Activated CD4-positive, alpha-beta T cell treated with anti-CD3 and anti-CD28 coated beads, Interleukin-2, amount 10 ng/mL, durations not matched to agents 7 days and 5 days (primary cell): Measurements from ENCODE around the gene EIF2S2. TPM values are rescaled to one million over a fixed set of nuclear protein-coding genes. Genes with fewer than 3 reads are reported as not detected.

Source experiments
- CTCF ChIA-PET: fragments of 350-600 bp; sonication (Branson Sonifier 250); formaldehyde crosslinking; loops from one replicate; lab custom pipeline; 2021; ENCODE audit warnings: antibody characterized with exemption; lab: Charles Lee
- POLR2A ChIA-PET: fragments of 350-600 bp; sonication (Branson Sonifier 250); formaldehyde crosslinking; loops from one replicate; lab custom pipeline; 2021; ENCODE audit warnings: antibody characterized with exemption; lab: Charles Lee
- DNase-seq: peaks from one replicate; pipeline ENCODE4 v3.0.0-alpha.2; 2020
- H3K27ac Mint-ChIP-seq: one replicate; pipeline ENCODE4 v1.8.0; 2021; ENCODE audit warnings: mild to moderate bottlenecking, moderate library complexity, mixed read lengths
- H3K27me3 Mint-ChIP-seq: one replicate; pipeline ENCODE4 v1.8.0; 2021; ENCODE audit warnings: mixed read lengths
- H3K36me3 Mint-ChIP-seq: one replicate; pipeline ENCODE4 v1.8.0; 2021; ENCODE audit warnings: low read depth, mixed read lengths
- H3K4me1 Mint-ChIP-seq: one replicate; pipeline ENCODE4 v1.8.0; 2021; ENCODE audit warnings: mixed read lengths
- H3K4me3 Mint-ChIP-seq: one replicate; pipeline ENCODE4 v1.8.0; 2021; ENCODE audit warnings: mild to moderate bottlenecking, moderate library complexity, mixed read lengths
- H3K9me3 Mint-ChIP-seq: one replicate; pipeline ENCODE4 v1.8.0; 2021; ENCODE audit warnings: mixed read lengths
- total RNA-seq, 2 experiments: library from RNA; stranded (reverse); gene quantifications; one replicate each; pipeline ENCODE4 v1.2.3, GENCODE V29; 2021

The EIF2S2 gene
- total RNA-seq, 2 experiments from 2014 or later, result 84.7 to 92.9 TPM

DNA sequence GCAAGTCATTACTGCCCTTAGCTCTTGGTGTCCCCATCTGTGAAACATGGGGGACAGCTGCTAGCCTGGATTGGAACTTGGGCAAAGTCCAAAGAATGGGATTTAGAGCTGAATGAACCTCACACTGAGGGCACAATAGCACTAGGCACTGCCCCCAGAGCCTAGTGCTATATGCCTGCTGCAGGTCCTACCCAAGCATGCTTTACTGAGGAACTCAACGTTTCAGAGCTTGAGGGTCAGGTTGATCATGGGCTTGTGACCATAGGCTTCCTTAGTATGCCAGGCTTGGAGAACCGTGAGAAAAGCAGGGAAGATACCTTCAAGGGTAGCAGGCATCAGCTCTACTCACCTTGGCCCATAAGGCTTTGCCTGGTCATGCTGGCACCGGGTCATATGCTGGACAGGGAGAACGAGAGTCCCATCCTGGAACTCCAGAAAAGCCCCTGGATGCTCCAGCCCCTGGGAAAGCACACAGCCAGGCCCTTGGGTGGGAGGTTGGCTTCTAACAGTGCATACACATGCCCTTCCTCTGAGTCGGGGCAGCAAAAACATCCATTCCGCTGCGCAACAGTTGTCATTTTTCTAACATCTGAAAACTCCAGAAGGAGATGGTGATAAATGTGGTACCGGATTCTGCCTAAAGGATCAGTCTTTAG, 29.7 kb downstream of the EIF2S2 start:
- CTCF ChIA-PET, result interaction anchor here (0.5 to 1.5 kb wide), 3 partner anchors 9 to 186 kb away, joined by 3 to 5 read pairs (median 4); no protein-coding TSS in a partner anchor
- H3K4me1 Mint-ChIP-seq, result no peaks in the 10 kb centered on the region
- no peaks in the 10 kb centered on the region for H3K9me3 Mint-ChIP-seq
- POLR2A ChIA-PET, result no interaction called here
- H3K27me3 Mint-ChIP-seq, result no peaks in the 10 kb centered on the region
- H3K4me3 Mint-ChIP-seq, result no peak overlapping the region
- peaks cover 50% of the 10 kb centered on the region for H3K36me3 Mint-ChIP-seq
- no peak for DNase-seq
- H3K27ac Mint-ChIP-seq, result no peak overlapping the region

DNA sequence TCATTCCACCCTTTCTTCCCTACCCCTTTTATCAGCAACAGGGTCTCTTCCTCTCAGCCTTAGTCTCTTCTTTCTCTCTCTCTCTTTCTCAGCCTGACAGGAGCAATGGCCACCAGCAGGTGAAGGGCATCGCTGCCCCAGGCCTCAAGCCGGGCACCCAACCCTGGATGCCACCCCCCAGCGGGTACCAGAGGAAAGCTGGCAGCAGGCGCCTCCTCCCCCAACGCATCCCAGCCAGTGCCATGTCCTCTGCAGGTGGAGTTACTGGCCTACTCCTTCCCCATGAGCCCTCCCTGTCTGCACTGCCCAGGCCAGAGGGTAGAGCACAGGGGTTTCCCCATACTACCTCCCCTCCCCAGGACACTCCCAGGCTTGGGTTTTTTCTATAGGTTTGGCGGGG, 32.2 kb downstream of the EIF2S2 start:
- Mint-ChIP-seq H3K4me3 (no peak overlapping the region), H3K36me3 (peaks cover 45% of the 10 kb centered on the region), H3K27me3 (no peaks in the 10 kb centered on the region), H3K27ac (peak overlapping the region; percentile 54), H3K4me1 (no peaks in the 10 kb centered on the region), H3K9me3 (no peaks in the 10 kb centered on the region)
- POLR2A ChIA-PET, result no interaction called here
- CTCF ChIA-PET, result no interaction called here
- DNase-seq, result no peak

DNA sequence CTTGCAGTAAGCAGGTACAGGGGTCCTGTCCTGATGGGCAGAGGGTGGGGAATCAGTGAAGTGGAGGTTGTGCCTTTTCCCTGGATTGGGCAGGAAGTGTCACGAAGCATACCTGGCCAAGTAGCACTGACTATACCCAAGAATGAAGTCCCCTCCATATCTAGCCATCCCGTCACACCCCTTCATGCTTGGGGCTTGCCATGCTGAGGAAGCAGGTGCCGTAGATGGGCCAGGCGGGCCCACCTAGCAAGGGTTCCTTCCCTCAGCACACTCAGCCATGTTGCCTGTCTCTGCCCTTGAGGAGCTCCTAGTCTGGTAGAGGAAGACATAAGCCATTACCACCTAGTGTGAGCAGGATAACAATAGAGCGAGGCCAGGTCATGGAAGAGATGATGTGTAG, 33.5 kb downstream of the EIF2S2 start:
- Mint-ChIP-seq H3K27me3 (no peaks in the 10 kb centered on the region), H3K27ac (no peak overlapping the region), H3K4me1 (peaks cover 4% of the 10 kb centered on the region), H3K36me3 (peaks cover 40% of the 10 kb centered on the region), H3K9me3 (no peaks in the 10 kb centered on the region), H3K4me3 (no peak overlapping the region)
- ChIA-PET POLR2A (no interaction called here), CTCF (interaction anchor here (1.4 to 1.6 kb wide), 2 partner anchors 15 to 23 kb away, joined by 4 to 7 read pairs; no protein-coding TSS in a partner anchor)
- DNase-seq, result no peak

DNA sequence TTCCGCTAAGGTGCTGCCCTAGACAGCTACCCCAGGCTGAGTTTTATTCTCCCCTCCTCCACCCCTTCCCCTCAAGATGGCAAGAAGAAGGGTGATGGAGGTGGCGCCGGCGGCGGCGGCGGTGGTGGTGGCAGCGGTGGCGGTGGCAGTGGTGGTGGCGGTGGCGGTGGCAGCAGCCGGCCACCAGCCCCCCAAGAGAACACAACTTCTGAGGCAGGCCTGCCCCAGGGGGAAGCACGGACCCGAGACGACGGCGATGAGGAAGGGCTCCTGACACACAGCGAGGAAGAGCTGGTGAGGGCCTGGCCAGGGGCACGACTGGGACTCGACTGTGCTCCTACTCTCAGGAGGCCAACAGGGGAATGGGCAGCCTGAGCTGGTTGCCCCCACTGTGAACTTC, 35.1 kb downstream of the EIF2S2 start:
- ChIA-PET CTCF (interaction anchor here (1.1 to 1.4 kb wide), 2 partner anchors 14 to 16 kb away, joined by 3 to 4 read pairs; no protein-coding TSS in a partner anchor), POLR2A (no interaction called here)
- Mint-ChIP-seq H3K27ac (no peak overlapping the region), H3K27me3 (no peaks in the 10 kb centered on the region), H3K4me1 (peaks cover 7% of the 10 kb centered on the region), H3K36me3 (peaks cover 41% of the 10 kb centered on the region), H3K4me3 (no peak overlapping the region), H3K9me3 (no peaks in the 10 kb centered on the region)
- no peak for DNase-seq

DNA sequence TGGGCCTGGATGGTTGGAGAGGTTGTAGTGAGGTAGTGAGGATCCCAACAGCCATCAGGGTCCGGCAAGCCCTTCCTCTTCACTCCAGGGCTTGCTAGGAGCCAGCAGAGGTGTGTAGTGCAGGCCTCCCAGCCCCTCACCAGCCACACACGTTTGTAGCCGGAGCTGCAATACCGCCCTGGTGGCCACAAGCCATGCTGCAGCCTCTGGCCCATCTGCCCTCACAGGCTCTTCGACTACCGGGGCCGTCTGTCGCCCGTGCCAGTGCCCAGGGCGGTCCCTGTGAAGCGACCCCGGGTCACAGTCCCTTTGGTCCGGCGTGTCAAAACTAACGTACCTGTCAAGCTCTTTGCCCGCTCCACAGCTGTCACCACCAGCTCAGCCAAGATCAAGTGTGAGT, 36.4 kb downstream of the EIF2S2 start:
- POLR2A ChIA-PET, result no interaction called here
- H3K27ac Mint-ChIP-seq, result no peak overlapping the region
- peaks cover 9% of the 10 kb centered on the region for H3K4me1 Mint-ChIP-seq
- H3K9me3 Mint-ChIP-seq, result no peaks in the 10 kb centered on the region
- CTCF ChIA-PET, result interaction anchor here (1.0 kb wide), 1 partner anchor 16 kb away, joined by 3 read pairs; no protein-coding TSS in a partner anchor
- H3K36me3 Mint-ChIP-seq, result peaks cover 34% of the 10 kb centered on the region
- no peak overlapping the region for H3K4me3 Mint-ChIP-seq
- H3K27me3 Mint-ChIP-seq, result no peaks in the 10 kb centered on the region
- no peak for DNase-seq

GRCh38 chr20:34074101-34074760, 37.8 kb downstream of the EIF2S2 start:
- Mint-ChIP-seq H3K27me3 (no peaks in the 10 kb centered on the region), H3K9me3 (no peaks in the 10 kb centered on the region), H3K36me3 (peaks cover 27% of the 10 kb centered on the region), H3K27ac (no peak overlapping the region), H3K4me3 (no peak overlapping the region), H3K4me1 (peaks cover 17% of the 10 kb centered on the region)
- ChIA-PET POLR2A (no interaction called here), CTCF (interaction anchor here (0.5 to 1.2 kb wide), 5 partner anchors 8 to 1689 kb away, joined by 3 to 4 read pairs (median 3); no protein-coding TSS in a partner anchor)
- no peak for DNase-seq

DNA sequence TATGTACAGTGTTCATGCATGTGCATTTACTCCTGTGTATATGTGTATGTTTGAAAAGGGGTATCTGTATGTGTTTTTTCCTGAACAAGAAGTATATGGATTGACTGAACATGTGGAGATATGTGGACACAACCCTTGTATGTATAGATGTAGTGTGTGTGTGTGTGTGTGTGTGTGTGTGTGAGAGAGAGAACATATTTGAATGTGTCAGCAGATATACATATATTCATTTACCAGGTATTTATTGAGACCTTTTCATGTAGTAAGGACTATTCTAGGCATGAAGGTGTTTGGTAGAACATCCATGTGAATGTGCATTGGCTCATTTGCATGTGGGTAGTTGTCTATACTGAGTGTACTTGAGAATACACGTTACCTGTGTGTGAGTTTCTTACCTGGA, 39.3 kb downstream of the EIF2S2 start:
- H3K4me1 Mint-ChIP-seq, result peaks cover 31% of the 10 kb centered on the region
- H3K36me3 Mint-ChIP-seq, result peaks cover 21% of the 10 kb centered on the region
- DNase-seq, result no peak
- H3K4me3 Mint-ChIP-seq, result no peak overlapping the region
- H3K9me3 Mint-ChIP-seq, result no peaks in the 10 kb centered on the region
- ChIA-PET CTCF (interaction anchor here (1.0 kb wide), 1 partner anchor 10 kb away, joined by 4 read pairs; no protein-coding TSS in a partner anchor), POLR2A (no interaction called here)
- no peak overlapping the region for H3K27ac Mint-ChIP-seq
- no peaks in the 10 kb centered on the region for H3K27me3 Mint-ChIP-seq

DNA sequence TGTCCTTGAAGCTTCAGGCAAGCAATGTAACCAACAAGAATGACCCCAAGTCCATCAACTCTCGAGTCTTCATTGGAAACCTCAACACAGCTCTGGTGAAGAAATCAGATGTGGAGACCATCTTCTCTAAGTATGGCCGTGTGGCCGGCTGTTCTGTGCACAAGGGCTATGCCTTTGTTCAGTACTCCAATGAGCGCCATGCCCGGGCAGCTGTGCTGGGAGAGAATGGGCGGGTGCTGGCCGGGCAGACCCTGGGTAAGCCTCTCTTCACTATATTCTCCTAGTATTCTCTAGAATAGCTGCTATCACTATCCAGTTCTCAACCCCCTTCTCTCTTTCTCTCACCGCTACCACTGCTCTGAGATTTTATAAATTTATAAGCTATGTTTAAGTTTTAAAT, 40.0 kb downstream of the EIF2S2 start:
- H3K27ac Mint-ChIP-seq, result peak overlapping the region; percentile 68
- ChIA-PET CTCF (interaction anchor here (1.0 kb wide), 1 partner anchor 11 kb away, joined by 4 read pairs; no protein-coding TSS in a partner anchor), POLR2A (no interaction called here)

GRCh38 chr20:34070859-34071258, 41.2 kb downstream of the EIF2S2 start:
- no peaks in the 10 kb centered on the region for H3K9me3 Mint-ChIP-seq
- no peaks in the 10 kb centered on the region for H3K27me3 Mint-ChIP-seq
- no peak for DNase-seq
- peaks cover 16% of the 10 kb centered on the region for H3K36me3 Mint-ChIP-seq
- POLR2A ChIA-PET, result no interaction called here
- CTCF ChIA-PET, result interaction anchor here (0.6 kb wide), 1 partner anchor 45 kb away, joined by 3 read pairs; no protein-coding TSS in a partner anchor
- no peak overlapping the region for H3K27ac Mint-ChIP-seq
- H3K4me1 Mint-ChIP-seq, result peaks cover 32% of the 10 kb centered on the region
- H3K4me3 Mint-ChIP-seq, result no peak overlapping the region

More for the DNA sequence above, 40.0 kb downstream of the EIF2S2 start:
- Mint-ChIP-seq H3K4me3 (no peak overlapping the region), H3K9me3 (no peaks in the 10 kb centered on the region), H3K27me3 (no peaks in the 10 kb centered on the region), H3K36me3 (peaks cover 21% of the 10 kb centered on the region), H3K4me1 (peaks cover 32% of the 10 kb centered on the region)
- no peak for DNase-seq

- POLR2A ChIA-PET, result no interaction called here
- no peaks in the 10 kb centered on the region for H3K9me3 Mint-ChIP-seq
- no peak overlapping the region for H3K27ac Mint-ChIP-seq
- H3K36me3 Mint-ChIP-seq, result peaks cover 18% of the 10 kb centered on the region
- CTCF ChIA-PET, result interaction anchor here (1.0 to 2.4 kb wide), 5 partner anchors 10 to 155 kb away, joined by 3 to 9 read pairs (median 4); no protein-coding TSS in a partner anchor
- no peak overlapping the region for H3K4me3 Mint-ChIP-seq
- H3K4me1 Mint-ChIP-seq, result peaks cover 33% of the 10 kb centered on the region
- H3K27me3 Mint-ChIP-seq, result no peaks in the 10 kb centered on the region
- DNase-seq, result no peak
Observed at GRCh38 chr20:34070079-34070439, 42.0 kb downstream of the EIF2S2 start.

DNA sequence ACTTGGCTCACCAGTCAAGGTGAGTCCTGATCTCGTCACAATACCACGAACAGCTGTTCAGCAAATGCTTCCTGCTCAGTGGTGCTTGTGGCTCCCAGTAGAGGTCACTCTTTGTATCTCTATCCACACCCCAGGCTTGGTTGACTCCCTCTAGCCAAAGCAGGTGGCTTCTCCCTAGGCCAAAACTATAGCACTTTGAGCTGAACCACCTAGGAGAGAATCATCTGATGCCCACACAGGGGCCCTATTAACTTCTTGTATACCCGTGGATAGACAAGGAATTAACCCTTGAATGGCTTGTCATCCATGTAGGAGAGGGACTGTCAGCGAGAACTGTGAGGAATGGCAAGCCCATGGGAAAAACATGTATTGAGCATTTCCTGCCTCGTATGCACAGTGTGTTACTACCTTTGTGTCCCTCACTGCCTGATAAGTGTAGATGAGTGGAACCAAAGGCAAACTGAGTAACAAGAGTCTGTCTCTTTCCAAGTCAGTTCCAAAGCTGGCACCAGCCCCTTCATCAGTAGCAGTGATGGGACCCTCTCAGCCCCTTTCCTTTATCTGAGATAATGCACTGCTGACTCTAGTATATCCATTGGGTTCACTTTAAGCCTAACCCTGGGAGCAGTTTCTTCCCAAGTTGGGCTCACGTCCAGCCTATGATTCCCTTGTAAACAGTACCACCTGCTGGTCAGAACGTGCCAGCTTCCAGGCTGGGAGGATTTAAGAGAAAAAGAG, 42.5 kb downstream of the EIF2S2 start:
- H3K27ac Mint-ChIP-seq, result peak overlapping the region; percentile 57
- no peaks in the 10 kb centered on the region for H3K9me3 Mint-ChIP-seq
- ChIA-PET POLR2A (no interaction called here), CTCF (interaction anchor here (0.8 to 2.4 kb wide), 10 partner anchors 9 to 215 kb away, joined by 3 to 9 read pairs (median 3); no protein-coding TSS in a partner anchor)
- H3K36me3 Mint-ChIP-seq, result peaks cover 21% of the 10 kb centered on the region
- no peak overlapping the region for H3K4me3 Mint-ChIP-seq
- H3K27me3 Mint-ChIP-seq, result no peaks in the 10 kb centered on the region
- H3K4me1 Mint-ChIP-seq, result peaks cover 33% of the 10 kb centered on the region
- peak; percentile 59 for DNase-seq

DNA sequence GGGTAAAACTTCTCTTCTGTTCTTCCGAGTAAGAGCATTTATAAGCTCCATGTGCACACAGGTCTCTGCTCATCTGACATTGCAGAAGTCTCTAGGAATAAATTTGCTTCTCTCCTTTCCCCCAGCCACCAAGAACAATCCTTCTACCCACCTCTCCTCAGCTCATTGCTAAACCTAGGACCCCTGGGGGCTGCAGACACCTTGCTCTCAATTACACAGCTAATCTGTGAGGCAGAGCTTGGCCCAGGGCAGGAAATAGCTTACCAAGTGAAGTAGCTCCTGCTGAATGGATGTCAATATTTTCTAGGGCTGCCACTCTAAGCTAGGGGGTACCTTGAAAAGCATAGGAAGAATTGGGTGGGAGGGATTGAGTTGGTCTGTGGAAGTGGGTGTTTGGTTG, 44.0 kb downstream of the EIF2S2 start:
- POLR2A ChIA-PET, result no interaction called here

More for the DNA sequence above, 44.0 kb downstream of the EIF2S2 start:
- Mint-ChIP-seq H3K27ac (no peak overlapping the region), H3K27me3 (no peaks in the 10 kb centered on the region), H3K4me3 (no peak overlapping the region), H3K4me1 (peaks cover 28% of the 10 kb centered on the region), H3K9me3 (no peaks in the 10 kb centered on the region), H3K36me3 (peaks cover 16% of the 10 kb centered on the region)
- CTCF ChIA-PET, result interaction anchor here (0.5 to 2.4 kb wide), 5 partner anchors 8 to 202 kb away, joined by 3 to 9 read pairs (median 4); no protein-coding TSS in a partner anchor
- DNase-seq, result no peak
